GM12878 (cell line): Measurements from ENCODE around the gene JADE2. TPM values are rescaled to one million over a fixed set of nuclear protein-coding genes. Genes with fewer than 3 reads are reported as not detected.

ENCODE experiments used
- ATAC-seq: fragments of 200-7000 bp; cut with Tn5 transposase; 3 replicates; pipeline ENCODE4 v1.9.1; 2020; ENCODE audit warnings: mild to moderate bottlenecking, moderate library complexity
- BruUV-seq: library from RNA; stranded (reverse); fragments of 400-500 nt; replicated peaks from 2 replicates; lab custom pipeline; 2021; lab: Mats Ljungman, UMichigan
- CTCF ChIA-PET: fragments of 300-600 bp; sonication (Branson Sonifier 250); formaldehyde crosslinking; extraction: SDS; loops from one replicate; lab custom pipeline; 2021; ENCODE audit warnings: inconsistent platforms; lab: Yijun Ruan, JAX
- POLR2A ChIA-PET: fragments of 350-600 bp; formaldehyde crosslinking; extraction: SDS; loops from one replicate; lab custom pipeline; 2021; ENCODE audit warnings: inconsistent platforms; lab: Charles Lee
- RAD21 ChIA-PET: fragments of 300-600 bp; sonication (Branson Sonifier 250); formaldehyde crosslinking; loops from one replicate; lab custom pipeline; 2023; ENCODE audit warnings: antibody characterized with exemption; ENCODE audit not compliant: unreplicated experiment; lab: Charles Lee
- SMC1A ChIA-PET: fragments of 300-600 bp; sonication (Branson Sonifier 250); formaldehyde crosslinking; loops from one replicate; lab custom pipeline; 2023; ENCODE audit not compliant: unreplicated experiment, uncharacterized antibody; lab: Charles Lee
- DNase-seq: peaks from one replicate; pipeline ENCODE4 v3.0.0-alpha.2; 2011; ENCODE audit warnings: low read depth, low spot score
- FAIRE-seq: peaks from 3 replicates; lab custom pipeline; 2011; peaks lifted over from hg19 to GRCh38; lab: Jason Lieb, UNC
- H2AFZ ChIP-seq: 2 replicates; pipeline ENCODE4 v1.6.0; 2011; ENCODE audit warnings: low read depth, low read length, control low read depth; ENCODE audit not compliant: control insufficient read depth
- H3K27ac ChIP-seq: 2 replicates; pipeline ENCODE4 v1.5.1; 2011; ENCODE audit warnings: control low read depth; ENCODE audit not compliant: control insufficient read depth, insufficient read depth
- H3K27me3 ChIP-seq, 2 experiments: replicated peaks in 1 of 2; 2 replicates each; pipeline versions ENCODE4 v1.6.0 to v1.6.1; 2011; ENCODE audit warnings: low read length in 1 of 2; ENCODE audit not compliant: control insufficient read depth in 2 of 2, insufficient read depth in 2 of 2
- H3K36me3 ChIP-seq, 2 experiments: 2 replicates each; pipeline ENCODE4 v1.5.1; 2011; ENCODE audit warnings: low read length in 1 of 2; ENCODE audit not compliant: control insufficient read depth in 2 of 2, insufficient read depth in 2 of 2
- H3K4me1 ChIP-seq: 2 replicates; pipeline ENCODE4 v1.6.1; 2011; ENCODE audit warnings: mild to moderate bottlenecking, low read length, moderate library complexity, mixed read lengths; ENCODE audit not compliant: control insufficient read depth, insufficient read depth
- H3K4me2 ChIP-seq: 2 replicates; pipeline ENCODE4 v1.6.0; 2011; ENCODE audit warnings: control low read depth; ENCODE audit not compliant: control insufficient read depth, insufficient read depth
- H3K4me3 ChIP-seq: fragments of 200-600 bp; sonication (generic); 2 replicates; pipeline ENCODE4 v1.5.1; 2016
- H3K79me2 ChIP-seq: 2 replicates; pipeline ENCODE4 v1.6.0; 2011; ENCODE audit warnings: low read length; ENCODE audit not compliant: control insufficient read depth, insufficient read depth
- H3K9ac ChIP-seq: 2 replicates; pipeline ENCODE4 v1.8.0; 2011; ENCODE audit warnings: low read length, control low read depth, mixed read lengths; ENCODE audit not compliant: control insufficient read depth, insufficient read depth
- H3K9me3 ChIP-seq: replicated peaks from 3 replicates; pipeline ENCODE4 v1.5.1; 2011; ENCODE audit warnings: mild to moderate bottlenecking, low read length; ENCODE audit not compliant: control insufficient read depth, insufficient read depth
- H4K20me1 ChIP-seq: 2 replicates; pipeline ENCODE4 v1.6.0; 2011; ENCODE audit not compliant: control insufficient read depth, insufficient read depth
- BACH1 ChIP-seq: fragments of 450-650 bp; IDR thresholded peaks from 2 replicates; pipeline ENCODE4 v1.6.1; 2017; ENCODE audit warnings: mild to moderate bottlenecking, borderline replicate concordance
- EGR1 ChIP-seq, 2 experiments: IDR thresholded peaks; 1 replicate in 1 of 2; 2 replicates in 1 of 2; pipeline ENCODE4 v1.6.1; 2011 to 2012; ENCODE audit warnings: low read depth in 2 of 2, low read length in 2 of 2, borderline replicate concordance in 1 of 2, mild to moderate bottlenecking in 1 of 2, moderate library complexity in 1 of 2
- HCFC1 ChIP-seq: fragments of 150-350 bp; IDR thresholded peaks from 2 replicates; pipeline ENCODE4 v1.6.1; 2014; ENCODE audit warnings: low read length
- IRF4 ChIP-seq: IDR thresholded peaks from 2 replicates; pipeline ENCODE4 v1.6.1; 2011; ENCODE audit warnings: low read depth, low read length
- MEF2B ChIP-seq: fragments of 450-650 bp; IDR thresholded peaks from 2 replicates; pipeline ENCODE4 v1.6.1; 2018; ENCODE audit warnings: mild to moderate bottlenecking, moderate library complexity; ENCODE audit not compliant: partially characterized antibody, poor library complexity, severe bottlenecking
- MYB ChIP-seq: fragments of 150-350 bp; IDR thresholded peaks from 2 replicates; pipeline ENCODE4 v1.6.1; 2014; ENCODE audit warnings: mild to moderate bottlenecking, low read depth, low read length, borderline replicate concordance
- PAX8 ChIP-seq: fragments of 450-650 bp; IDR thresholded peaks from 2 replicates; pipeline ENCODE4 v1.6.1; 2017; ENCODE audit warnings: mild to moderate bottlenecking, moderate library complexity
- POLR2AphosphoS2 ChIP-seq: IDR thresholded peaks from 2 replicates; pipeline ENCODE4 v1.6.1; 2011; ENCODE audit warnings: low read depth, mild to moderate bottlenecking, low read length, improper control_type of control experiment, moderate library complexity
- RCOR1 ChIP-seq: conservative IDR thresholded peaks from 2 replicates; pipeline ENCODE4 v1.6.1; 2012; ENCODE audit warnings: low read depth, low read length, improper control_type of control experiment
- SIX5 ChIP-seq: IDR thresholded peaks from 2 replicates; pipeline ENCODE4 v1.6.1; 2011; ENCODE audit warnings: mild to moderate bottlenecking, low read depth, low read length, moderate library complexity; ENCODE audit not compliant: severe bottlenecking
- SMARCA5 ChIP-seq: fragments of 450-650 bp; IDR thresholded peaks from 2 replicates; pipeline ENCODE4 v1.6.1; 2017; ENCODE audit warnings: mild to moderate bottlenecking
- TAF1 ChIP-seq: IDR thresholded peaks from 2 replicates; pipeline ENCODE4 v1.6.1; 2011; ENCODE audit warnings: mild to moderate bottlenecking, low read depth, low read length, borderline replicate concordance
- USF2 ChIP-seq: IDR thresholded peaks from 2 replicates; pipeline ENCODE4 v1.6.1; 2011; ENCODE audit warnings: low read depth, low read length, improper control_type of control experiment, borderline replicate concordance
- WGBS: methylation state at CpG from one replicate; pipeline ENCODE4 v1.1.6; 2016; ENCODE audit warnings: low lambda C conversion rate; ENCODE audit not compliant: insufficient replicate concordance, insufficient coverage; ENCODE audit errors: missing lambda C conversion rate; 5-methylcytosine and 5-hydroxymethylcytosine counted together
- in situ Hi-C: fragments of 300-500 bp; cut with MboI; formaldehyde crosslinking; loops from 9 replicates; pipeline ENCODE4 v1.14.3; 2018; ENCODE audit warnings: mixed read lengths
- intact Hi-C: fragments of 100-400 bp; cut with micrococcal nuclease; formaldehyde crosslinking; loops from one replicate; pipeline ENCODE4 v1.14.2; 2022; ENCODE audit not compliant: unreplicated experiment
- polyA plus RNA-seq, 11 experiments: library from polyadenylated mRNA; depleted of rRNA in 4 of 11; unstranded in 6 of 11; stranded (reverse) in 5 of 11; fragments of >200 nt; fragmentation: Nextera tagmentation in 4 of 11; fragmentation: Illumina TruSeq in 1 of 11; extraction: Ambion mirVana in 4 of 11; extraction: Trizol in 1 of 11; gene quantifications; 1 replicate in 1 of 11; 2 replicates in 10 of 11; pipeline versions ENCODE4 v1.2.1 to v1.2.3, GENCODE V29; 2011 to 2016; ENCODE audit warnings: inconsistent platforms in 2 of 11, missing spikeins in 2 of 11, low read depth in 1 of 11
- total RNA-seq, 4 experiments: library from RNA; depleted of rRNA in 3 of 4; stranded (reverse); fragments of >200 nt in 3 of 4; fragmentation: Illumina TruSeq in 1 of 4; extraction: Trizol in 1 of 4; gene quantifications; 2 replicates each; pipeline versions ENCODE4 v1.2.1 to v1.2.3, GENCODE V29; 2013 to 2021
- TF ChIP-seq, protein P1 (sequence below): fragments of 450-650 bp; IDR thresholded peaks from 2 replicates; pipeline ENCODE4 v1.6.1; 2017; ENCODE audit warnings: borderline replicate concordance
- TF ChIP-seq, protein P2 (sequence below): IDR thresholded peaks from 2 replicates; pipeline ENCODE4 v1.6.1; 2012; ENCODE audit warnings: low read length, inconsistent platforms
- TF ChIP-seq, protein P3 (sequence below): fragments of 450-650 bp; IDR thresholded peaks from 2 replicates; pipeline ENCODE4 v1.6.1; 2016; ENCODE audit warnings: mild to moderate bottlenecking
- TF ChIP-seq, protein P4 (sequence below): fragments of 450-650 bp; IDR thresholded peaks from 2 replicates; pipeline ENCODE4 v1.6.1; 2018; ENCODE audit warnings: mild to moderate bottlenecking, low read depth, moderate library complexity; ENCODE audit not compliant: partially characterized antibody

The JADE2 gene
- total and polyA plus RNA-seq, 10 of the 15 experiments (the other 5 are each of a cell fraction or from before 2014, with no cell fraction given): 1.5 to 67.0 (median 22.4) TPM

- no TSS peak for BruUV-seq
- WGBS: 97% methylated on average over 6 of the region's 6 CpGs
- Histone ChIP-seq H2AFZ (no peak overlapping the region), H3K9me3 (no peaks in the 10 kb centered on the region), H4K20me1 (no peaks in the 10 kb centered on the region; the same call in 1 of the 2 replicates), H3K4me2 (no peak overlapping the region), H3K79me2 (no peaks in the 10 kb centered on the region), H3K4me1 (peaks cover 3% of the 10 kb centered on the region; the same call in 1 of the 2 replicates), H3K27ac (no peak overlapping the region), H3K27me3 (no peaks in the 10 kb centered on the region), H3K36me3 (peaks cover 29 to 70% of the 10 kb centered on the region in 2 experiments; a peak in 3 of 4 replicates), H3K9ac (no peak overlapping the region), H3K4me3 (no peak overlapping the region)
- SMC1A ChIA-PET: no interaction called here
- POLR2A ChIA-PET: no interaction called here
- in situ Hi-C loops (no loop called here), intact Hi-C loops (no loop called here)
- CTCF ChIA-PET: no interaction called here
- FAIRE-seq: no peak
- ATAC-seq: no peak
- no peak for DNase-seq
- RAD21 ChIA-PET: no interaction called here
- no peak for TF ChIP-seq USF2
- TF ChIP-seq IRF4: no peak
- TF ChIP-seq SIX5: no peak
- TF ChIP-seq, protein P1, sequence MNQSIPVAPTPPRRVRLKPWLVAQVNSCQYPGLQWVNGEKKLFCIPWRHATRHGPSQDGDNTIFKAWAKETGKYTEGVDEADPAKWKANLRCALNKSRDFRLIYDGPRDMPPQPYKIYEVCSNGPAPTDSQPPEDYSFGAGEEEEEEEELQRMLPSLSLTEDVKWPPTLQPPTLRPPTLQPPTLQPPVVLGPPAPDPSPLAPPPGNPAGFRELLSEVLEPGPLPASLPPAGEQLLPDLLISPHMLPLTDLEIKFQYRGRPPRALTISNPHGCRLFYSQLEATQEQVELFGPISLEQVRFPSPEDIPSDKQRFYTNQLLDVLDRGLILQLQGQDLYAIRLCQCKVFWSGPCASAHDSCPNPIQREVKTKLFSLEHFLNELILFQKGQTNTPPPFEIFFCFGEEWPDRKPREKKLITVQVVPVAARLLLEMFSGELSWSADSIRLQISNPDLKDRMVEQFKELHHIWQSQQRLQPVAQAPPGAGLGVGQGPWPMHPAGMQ: no peak
- TF ChIP-seq SMARCA5: no peak
- TF ChIP-seq, protein P2, sequence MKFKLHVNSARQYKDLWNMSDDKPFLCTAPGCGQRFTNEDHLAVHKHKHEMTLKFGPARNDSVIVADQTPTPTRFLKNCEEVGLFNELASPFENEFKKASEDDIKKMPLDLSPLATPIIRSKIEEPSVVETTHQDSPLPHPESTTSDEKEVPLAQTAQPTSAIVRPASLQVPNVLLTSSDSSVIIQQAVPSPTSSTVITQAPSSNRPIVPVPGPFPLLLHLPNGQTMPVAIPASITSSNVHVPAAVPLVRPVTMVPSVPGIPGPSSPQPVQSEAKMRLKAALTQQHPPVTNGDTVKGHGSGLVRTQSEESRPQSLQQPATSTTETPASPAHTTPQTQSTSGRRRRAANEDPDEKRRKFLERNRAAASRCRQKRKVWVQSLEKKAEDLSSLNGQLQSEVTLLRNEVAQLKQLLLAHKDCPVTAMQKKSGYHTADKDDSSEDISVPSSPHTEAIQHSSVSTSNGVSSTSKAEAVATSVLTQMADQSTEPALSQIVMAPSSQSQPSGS: no peak
- no peak for TF ChIP-seq TAF1
- TF ChIP-seq, protein P3, sequence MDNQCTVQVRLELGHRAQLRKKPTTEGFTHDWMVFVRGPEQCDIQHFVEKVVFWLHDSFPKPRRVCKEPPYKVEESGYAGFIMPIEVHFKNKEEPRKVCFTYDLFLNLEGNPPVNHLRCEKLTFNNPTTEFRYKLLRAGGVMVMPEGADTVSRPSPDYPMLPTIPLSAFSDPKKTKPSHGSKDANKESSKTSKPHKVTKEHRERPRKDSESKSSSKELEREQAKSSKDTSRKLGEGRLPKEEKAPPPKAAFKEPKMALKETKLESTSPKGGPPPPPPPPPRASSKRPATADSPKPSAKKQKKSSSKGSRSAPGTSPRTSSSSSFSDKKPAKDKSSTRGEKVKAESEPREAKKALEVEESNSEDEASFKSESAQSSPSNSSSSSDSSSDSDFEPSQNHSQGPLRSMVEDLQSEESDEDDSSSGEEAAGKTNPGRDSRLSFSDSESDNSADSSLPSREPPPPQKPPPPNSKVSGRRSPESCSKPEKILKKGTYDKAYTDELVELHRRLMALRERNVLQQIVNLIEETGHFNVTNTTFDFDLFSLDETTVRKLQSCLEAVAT: no peak
- no peak for TF ChIP-seq POLR2AphosphoS2
- no peak for TF ChIP-seq RCOR1
- TF ChIP-seq HCFC1: no peak
- no peak for TF ChIP-seq MYB
- no peak for TF ChIP-seq PAX8
- TF ChIP-seq, protein P4, sequence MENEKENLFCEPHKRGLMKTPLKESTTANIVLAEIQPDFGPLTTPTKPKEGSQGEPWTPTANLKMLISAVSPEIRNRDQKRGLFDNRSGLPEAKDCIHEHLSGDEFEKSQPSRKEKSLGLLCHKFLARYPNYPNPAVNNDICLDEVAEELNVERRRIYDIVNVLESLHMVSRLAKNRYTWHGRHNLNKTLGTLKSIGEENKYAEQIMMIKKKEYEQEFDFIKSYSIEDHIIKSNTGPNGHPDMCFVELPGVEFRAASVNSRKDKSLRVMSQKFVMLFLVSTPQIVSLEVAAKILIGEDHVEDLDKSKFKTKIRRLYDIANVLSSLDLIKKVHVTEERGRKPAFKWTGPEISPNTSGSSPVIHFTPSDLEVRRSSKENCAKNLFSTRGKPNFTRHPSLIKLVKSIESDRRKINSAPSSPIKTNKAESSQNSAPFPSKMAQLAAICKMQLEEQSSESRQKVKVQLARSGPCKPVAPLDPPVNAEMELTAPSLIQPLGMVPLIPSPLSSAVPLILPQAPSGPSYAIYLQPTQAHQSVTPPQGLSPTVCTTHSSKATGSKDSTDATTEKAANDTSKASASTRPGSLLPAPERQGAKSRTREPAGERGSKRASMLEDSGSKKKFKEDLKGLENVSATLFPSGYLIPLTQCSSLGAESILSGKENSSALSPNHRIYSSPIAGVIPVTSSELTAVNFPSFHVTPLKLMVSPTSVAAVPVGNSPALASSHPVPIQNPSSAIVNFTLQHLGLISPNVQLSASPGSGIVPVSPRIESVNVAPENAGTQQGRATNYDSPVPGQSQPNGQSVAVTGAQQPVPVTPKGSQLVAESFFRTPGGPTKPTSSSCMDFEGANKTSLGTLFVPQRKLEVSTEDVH: no peak
- TF ChIP-seq MEF2B: no peak
- no peak for TF ChIP-seq BACH1
- TF ChIP-seq EGR1 (IDR thresholded peaks at IDR 0.05; ENCODE audit: borderline replicate concordance in 1 of 2, low read depth in 2 of 2, low read length in 2 of 2): no peak
Measured at GRCh38 chr5:134569758-134570364, 44.4 kb downstream of the JADE2 start.
